WTC11 (cell line): ENCODE data around the gene OR4D11. TPM values are rescaled to one million over a fixed set of nuclear protein-coding genes. Genes with fewer than 3 reads are reported as not detected.
"Not testable (repeated sequence)": the region's sequence is repeated elsewhere in the genome, so short reads cannot be mapped to it uniquely, and the experiment has no call there.

Experiments
- ATAC-seq: fragments of 200-7000 bp; cut with Tn5 transposase; 2 replicates; pipeline ENCODE4 v1.10.0; 2021; ENCODE audit warnings: mild to moderate bottlenecking, moderate library complexity
- CTCF ChIA-PET: fragments of 300-600 bp; sonication (Branson Sonifier 250); formaldehyde crosslinking; loops from one replicate; lab custom pipeline; 2021; ENCODE audit warnings: antibody characterized with exemption; lab: Charles Lee
- POLR2A ChIA-PET: fragments of 350-600 bp; sonication (Branson Sonifier 250); formaldehyde crosslinking; loops from one replicate; lab custom pipeline; 2021; ENCODE audit warnings: antibody characterized with exemption; lab: Charles Lee
- DNase-seq: peaks from one replicate; pipeline ENCODE4 v3.0.0; 2021; ENCODE audit warnings: low spot score
- H3K27ac Mint-ChIP-seq: 2 replicates; pipeline ENCODE4 v1.8.0; 2021; ENCODE audit warnings: mixed read lengths
- H3K27me3 Mint-ChIP-seq: 2 replicates; pipeline ENCODE4 v1.8.0; 2021; ENCODE audit warnings: low read depth, mild to moderate bottlenecking, moderate library complexity, mixed read lengths
- H3K36me3 Mint-ChIP-seq: 2 replicates; pipeline ENCODE4 v1.8.0; 2021; ENCODE audit warnings: mixed read lengths
- H3K4me1 Mint-ChIP-seq: 2 replicates; pipeline ENCODE4 v1.8.0; 2022; ENCODE audit warnings: mixed read lengths
- H3K4me3 Mint-ChIP-seq: 2 replicates; pipeline ENCODE4 v1.8.0; 2021; ENCODE audit warnings: mild to moderate bottlenecking, moderate library complexity, mixed read lengths
- H3K9me3 Mint-ChIP-seq: 2 replicates; pipeline ENCODE4 v1.8.0; 2021; ENCODE audit warnings: mixed read lengths
- CBFB ChIP-seq: sonication (generic); formaldehyde crosslinking; IDR thresholded peaks from 2 replicates; pipeline ENCODE4 v1.8.1; 2022; ENCODE audit warnings: mild to moderate bottlenecking, low read depth, missing genetic modification reagents
- ELF4 ChIP-seq: sonication (generic); formaldehyde crosslinking; IDR thresholded peaks from 2 replicates; pipeline ENCODE4 v1.8.1; 2022; ENCODE audit warnings: low read depth, mild to moderate bottlenecking, moderate library complexity, missing genetic modification reagents
- GABPB1 ChIP-seq: sonication (generic); formaldehyde crosslinking; IDR thresholded peaks from 2 replicates; pipeline ENCODE4 v1.8.1; 2023; ENCODE audit warnings: mild to moderate bottlenecking, missing genetic modification reagents
- GTF2I ChIP-seq: fragments of 250-450 bp; sonication (Bioruptor Pico); conservative IDR thresholded peaks from 2 replicates; pipeline ENCODE4 v1.4.0; 2021; ENCODE audit warnings: mild to moderate bottlenecking
- JAZF1 ChIP-seq: fragments of 250-450 bp; sonication (Bioruptor Pico); IDR thresholded peaks from 2 replicates; pipeline ENCODE4 v1.9.0; 2021; ENCODE audit warnings: moderate library complexity, mild to moderate bottlenecking, inconsistent platforms
- KAT7 ChIP-seq: sonication (generic); formaldehyde crosslinking; IDR thresholded peaks from 2 replicates; pipeline ENCODE4 v1.8.1; 2023; ENCODE audit warnings: missing genetic modification reagents, mild to moderate bottlenecking, borderline replicate concordance
- NR2C2 ChIP-seq: sonication (generic); formaldehyde crosslinking; IDR thresholded peaks from 2 replicates; pipeline ENCODE4 v1.8.0; 2022; ENCODE audit warnings: mild to moderate bottlenecking, missing genetic modification reagents
- RELA ChIP-seq: sonication (generic); formaldehyde crosslinking; IDR thresholded peaks from 2 replicates; pipeline ENCODE4 v1.8.1; 2022; ENCODE audit warnings: missing genetic modification reagents, mild to moderate bottlenecking, borderline replicate concordance
- TCF7 ChIP-seq: sonication (generic); formaldehyde crosslinking; IDR thresholded peaks from 2 replicates; pipeline ENCODE4 v1.8.0; 2022; ENCODE audit warnings: mild to moderate bottlenecking, low read depth, missing genetic modification reagents, moderate library complexity
- TEAD1 ChIP-seq: sonication (generic); formaldehyde crosslinking; IDR thresholded peaks from 2 replicates; pipeline ENCODE4 v1.8.0; 2022; ENCODE audit warnings: mild to moderate bottlenecking, missing genetic modification reagents
- ZNF219 ChIP-seq: sonication (generic); formaldehyde crosslinking; IDR thresholded peaks from 2 replicates; pipeline ENCODE4 v1.8.0; 2023; ENCODE audit warnings: missing genetic modification reagents, mild to moderate bottlenecking, borderline replicate concordance
- total RNA-seq: library from RNA; stranded (reverse); gene quantifications from 3 replicates; pipeline ENCODE4 v1.2.3, GENCODE V29; 2021
- TF ChIP-seq, protein P1 (sequence below): sonication (generic); formaldehyde crosslinking; conservative IDR thresholded peaks from 2 replicates; pipeline ENCODE4 v1.8.1; 2023; ENCODE audit warnings: mild to moderate bottlenecking, low read depth, missing genetic modification reagents, moderate library complexity
- TF ChIP-seq, protein P2 (sequence below): sonication (generic); formaldehyde crosslinking; IDR thresholded peaks from 2 replicates; pipeline ENCODE4 v1.8.0; 2023; ENCODE audit warnings: missing genetic modification reagents
- TF ChIP-seq, protein P3 (sequence below): sonication (generic); formaldehyde crosslinking; IDR thresholded peaks from 2 replicates; pipeline ENCODE4 v1.8.0; 2022; ENCODE audit warnings: mild to moderate bottlenecking, missing genetic modification reagents
- TF ChIP-seq, protein P4 (sequence below): fragments of 250-450 bp; sonication (Bioruptor Pico); IDR thresholded peaks from 2 replicates; pipeline ENCODE4 v1.8.0; 2021; ENCODE audit warnings: mild to moderate bottlenecking
- TF ChIP-seq, protein P5 (sequence below): sonication (generic); formaldehyde crosslinking; IDR thresholded peaks from 2 replicates; pipeline ENCODE4 v1.8.0; 2023; ENCODE audit warnings: mild to moderate bottlenecking, missing genetic modification reagents
- TF ChIP-seq, protein P6 (sequence below): sonication (generic); formaldehyde crosslinking; IDR thresholded peaks from 2 replicates; pipeline ENCODE4 v1.8.1; 2022; ENCODE audit warnings: low read depth, mild to moderate bottlenecking, moderate library complexity, missing genetic modification reagents, borderline replicate concordance
- TF ChIP-seq, protein P7 (sequence below): sonication (generic); formaldehyde crosslinking; IDR thresholded peaks from 2 replicates; pipeline ENCODE4 v1.8.1; 2023; ENCODE audit warnings: mild to moderate bottlenecking, missing genetic modification reagents

Gene OR4D11
- total RNA-seq, 1 experiment from 2014 or later: not detected

DNA sequence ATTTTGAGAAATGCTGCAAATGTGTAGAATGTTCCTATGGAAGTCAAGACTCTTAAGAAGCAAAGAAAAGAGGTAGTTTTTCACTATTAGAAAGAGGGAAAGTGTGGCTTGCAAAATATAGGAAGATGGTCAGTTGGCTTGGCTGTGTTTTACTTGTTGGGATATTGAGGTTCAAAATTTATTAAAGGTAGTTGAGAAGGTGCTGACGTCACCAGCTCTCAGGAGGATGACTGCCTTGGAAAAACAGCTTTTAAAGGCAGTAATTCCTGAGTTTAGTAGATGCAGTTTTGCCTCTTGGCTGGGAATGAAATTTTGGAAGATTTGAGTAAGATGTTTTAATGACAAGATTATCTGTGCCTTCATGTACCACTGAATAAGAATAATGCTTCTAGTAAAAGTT is 8.3 kb downstream of the OR4D11 start:
- H3K27ac Mint-ChIP-seq: no peak overlapping the region
- CTCF ChIA-PET: interaction anchor here (1.4 kb wide), 1 partner anchor 326 kb away, joined by 3 read pairs; no protein-coding TSS in a partner anchor
- no peaks in the 10 kb centered on the region for H3K4me1 Mint-ChIP-seq
- H3K36me3 Mint-ChIP-seq: no peaks in the 10 kb centered on the region
- POLR2A ChIA-PET: no interaction called here
- no peaks in the 10 kb centered on the region for H3K27me3 Mint-ChIP-seq
- H3K9me3 Mint-ChIP-seq: no peaks in the 10 kb centered on the region
- ATAC-seq (no peak), DNase-seq (no peak)
- TF ChIP-seq GABPB1 (CRISPR knock-in tag) (no peak), ELF4 (CRISPR knock-in tag) (no peak), CBFB (no peak), JAZF1 (no peak), GTF2I (CRISPR knock-in tag) (no peak), TEAD1 (CRISPR knock-in tag) (no peak), RELA (CRISPR knock-in tag) (no peak), ZNF219 (CRISPR knock-in tag) (no peak)
- TF ChIP-seq, protein P1, sequence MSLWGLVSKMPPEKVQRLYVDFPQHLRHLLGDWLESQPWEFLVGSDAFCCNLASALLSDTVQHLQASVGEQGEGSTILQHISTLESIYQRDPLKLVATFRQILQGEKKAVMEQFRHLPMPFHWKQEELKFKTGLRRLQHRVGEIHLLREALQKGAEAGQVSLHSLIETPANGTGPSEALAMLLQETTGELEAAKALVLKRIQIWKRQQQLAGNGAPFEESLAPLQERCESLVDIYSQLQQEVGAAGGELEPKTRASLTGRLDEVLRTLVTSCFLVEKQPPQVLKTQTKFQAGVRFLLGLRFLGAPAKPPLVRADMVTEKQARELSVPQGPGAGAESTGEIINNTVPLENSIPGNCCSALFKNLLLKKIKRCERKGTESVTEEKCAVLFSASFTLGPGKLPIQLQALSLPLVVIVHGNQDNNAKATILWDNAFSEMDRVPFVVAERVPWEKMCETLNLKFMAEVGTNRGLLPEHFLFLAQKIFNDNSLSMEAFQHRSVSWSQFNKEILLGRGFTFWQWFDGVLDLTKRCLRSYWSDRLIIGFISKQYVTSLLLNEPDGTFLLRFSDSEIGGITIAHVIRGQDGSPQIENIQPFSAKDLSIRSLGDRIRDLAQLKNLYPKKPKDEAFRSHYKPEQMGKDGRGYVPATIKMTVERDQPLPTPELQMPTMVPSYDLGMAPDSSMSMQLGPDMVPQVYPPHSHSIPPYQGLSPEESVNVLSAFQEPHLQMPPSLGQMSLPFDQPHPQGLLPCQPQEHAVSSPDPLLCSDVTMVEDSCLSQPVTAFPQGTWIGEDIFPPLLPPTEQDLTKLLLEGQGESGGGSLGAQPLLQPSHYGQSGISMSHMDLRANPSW (CRISPR knock-in tag): no peak
- TF ChIP-seq, protein P2, sequence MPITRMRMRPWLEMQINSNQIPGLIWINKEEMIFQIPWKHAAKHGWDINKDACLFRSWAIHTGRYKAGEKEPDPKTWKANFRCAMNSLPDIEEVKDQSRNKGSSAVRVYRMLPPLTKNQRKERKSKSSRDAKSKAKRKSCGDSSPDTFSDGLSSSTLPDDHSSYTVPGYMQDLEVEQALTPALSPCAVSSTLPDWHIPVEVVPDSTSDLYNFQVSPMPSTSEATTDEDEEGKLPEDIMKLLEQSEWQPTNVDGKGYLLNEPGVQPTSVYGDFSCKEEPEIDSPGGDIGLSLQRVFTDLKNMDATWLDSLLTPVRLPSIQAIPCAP (CRISPR knock-in tag): no peak
- TF ChIP-seq, protein P3, sequence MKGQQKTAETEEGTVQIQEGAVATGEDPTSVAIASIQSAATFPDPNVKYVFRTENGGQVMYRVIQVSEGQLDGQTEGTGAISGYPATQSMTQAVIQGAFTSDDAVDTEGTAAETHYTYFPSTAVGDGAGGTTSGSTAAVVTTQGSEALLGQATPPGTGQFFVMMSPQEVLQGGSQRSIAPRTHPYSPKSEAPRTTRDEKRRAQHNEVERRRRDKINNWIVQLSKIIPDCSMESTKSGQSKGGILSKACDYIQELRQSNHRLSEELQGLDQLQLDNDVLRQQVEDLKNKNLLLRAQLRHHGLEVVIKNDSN (CRISPR knock-in tag): no peak
- TF ChIP-seq, protein P4, sequence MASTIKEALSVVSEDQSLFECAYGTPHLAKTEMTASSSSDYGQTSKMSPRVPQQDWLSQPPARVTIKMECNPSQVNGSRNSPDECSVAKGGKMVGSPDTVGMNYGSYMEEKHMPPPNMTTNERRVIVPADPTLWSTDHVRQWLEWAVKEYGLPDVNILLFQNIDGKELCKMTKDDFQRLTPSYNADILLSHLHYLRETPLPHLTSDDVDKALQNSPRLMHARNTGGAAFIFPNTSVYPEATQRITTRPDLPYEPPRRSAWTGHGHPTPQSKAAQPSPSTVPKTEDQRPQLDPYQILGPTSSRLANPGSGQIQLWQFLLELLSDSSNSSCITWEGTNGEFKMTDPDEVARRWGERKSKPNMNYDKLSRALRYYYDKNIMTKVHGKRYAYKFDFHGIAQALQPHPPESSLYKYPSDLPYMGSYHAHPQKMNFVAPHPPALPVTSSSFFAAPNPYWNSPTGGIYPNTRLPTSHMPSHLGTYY (CRISPR knock-in tag): no peak
- TF ChIP-seq, protein P5, sequence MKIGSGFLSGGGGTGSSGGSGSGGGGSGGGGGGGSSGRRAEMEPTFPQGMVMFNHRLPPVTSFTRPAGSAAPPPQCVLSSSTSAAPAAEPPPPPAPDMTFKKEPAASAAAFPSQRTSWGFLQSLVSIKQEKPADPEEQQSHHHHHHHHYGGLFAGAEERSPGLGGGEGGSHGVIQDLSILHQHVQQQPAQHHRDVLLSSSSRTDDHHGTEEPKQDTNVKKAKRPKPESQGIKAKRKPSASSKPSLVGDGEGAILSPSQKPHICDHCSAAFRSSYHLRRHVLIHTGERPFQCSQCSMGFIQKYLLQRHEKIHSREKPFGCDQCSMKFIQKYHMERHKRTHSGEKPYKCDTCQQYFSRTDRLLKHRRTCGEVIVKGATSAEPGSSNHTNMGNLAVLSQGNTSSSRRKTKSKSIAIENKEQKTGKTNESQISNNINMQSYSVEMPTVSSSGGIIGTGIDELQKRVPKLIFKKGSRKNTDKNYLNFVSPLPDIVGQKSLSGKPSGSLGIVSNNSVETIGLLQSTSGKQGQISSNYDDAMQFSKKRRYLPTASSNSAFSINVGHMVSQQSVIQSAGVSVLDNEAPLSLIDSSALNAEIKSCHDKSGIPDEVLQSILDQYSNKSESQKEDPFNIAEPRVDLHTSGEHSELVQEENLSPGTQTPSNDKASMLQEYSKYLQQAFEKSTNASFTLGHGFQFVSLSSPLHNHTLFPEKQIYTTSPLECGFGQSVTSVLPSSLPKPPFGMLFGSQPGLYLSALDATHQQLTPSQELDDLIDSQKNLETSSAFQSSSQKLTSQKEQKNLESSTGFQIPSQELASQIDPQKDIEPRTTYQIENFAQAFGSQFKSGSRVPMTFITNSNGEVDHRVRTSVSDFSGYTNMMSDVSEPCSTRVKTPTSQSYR (CRISPR knock-in tag): no peak
- H3K4me3 Mint-ChIP-seq: no peak overlapping the region

DNA sequence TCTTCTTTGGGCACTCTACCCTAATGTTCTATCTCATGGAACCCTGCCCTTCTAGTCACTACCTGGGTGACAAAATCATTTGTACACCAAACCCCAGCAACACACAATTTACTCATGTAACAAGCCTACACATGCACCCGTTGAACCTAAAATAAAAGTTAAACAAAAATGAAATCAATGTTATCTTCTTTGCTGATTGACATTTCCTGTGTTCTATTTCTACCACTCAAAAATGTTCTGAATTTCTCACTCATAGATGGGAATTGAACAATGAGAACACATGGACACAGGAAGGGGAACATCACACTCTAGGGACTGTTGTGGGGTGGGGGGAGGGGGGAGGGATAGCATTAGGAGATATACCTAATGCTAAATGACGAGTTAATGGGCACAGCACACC is 16.8 kb downstream of the OR4D11 start:
- CTCF ChIA-PET, H3K27ac Mint-ChIP-seq, ATAC-seq, DNase-seq, H3K9me3 Mint-ChIP-seq, H3K4me1 Mint-ChIP-seq, H3K4me3 Mint-ChIP-seq, POLR2A ChIA-PET, H3K36me3 Mint-ChIP-seq, H3K27me3 Mint-ChIP-seq: not testable (repeated sequence)

DNA sequence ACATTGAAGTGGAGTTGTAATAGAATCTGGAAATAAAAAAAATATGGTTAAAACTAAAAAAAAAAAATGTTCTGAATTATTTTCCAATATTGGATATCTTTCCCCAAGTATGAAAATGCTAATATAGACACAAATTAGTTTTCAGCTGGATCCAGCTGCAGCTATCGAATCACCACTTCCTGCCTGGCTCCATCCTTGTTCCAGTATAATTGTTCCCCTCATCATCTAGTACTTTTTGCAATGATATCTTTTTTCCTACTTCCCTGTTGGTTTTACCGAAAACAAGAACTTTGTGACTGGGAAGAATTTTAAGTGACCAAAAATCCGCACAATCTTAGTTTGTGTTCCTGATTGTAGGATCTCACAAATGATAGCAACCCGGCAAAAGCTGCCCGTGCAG is 17.4 kb downstream of the OR4D11 start:
- POLR2A ChIA-PET: interaction anchor here (0.6 kb wide), 1 partner anchor 16 kb away, joined by 3 read pairs; no protein-coding TSS in a partner anchor
- Mint-ChIP-seq H3K27ac (no peak overlapping the region), H3K4me3 (no peak overlapping the region), H3K9me3 (no peaks in the 10 kb centered on the region), H3K4me1 (no peaks in the 10 kb centered on the region), H3K27me3 (no peaks in the 10 kb centered on the region; the same call in 1 of the 2 replicates), H3K36me3 (no peaks in the 10 kb centered on the region)
- DNase-seq (no peak), ATAC-seq (no peak)
- CTCF ChIA-PET: no interaction called here
- TF ChIP-seq, protein P6, sequence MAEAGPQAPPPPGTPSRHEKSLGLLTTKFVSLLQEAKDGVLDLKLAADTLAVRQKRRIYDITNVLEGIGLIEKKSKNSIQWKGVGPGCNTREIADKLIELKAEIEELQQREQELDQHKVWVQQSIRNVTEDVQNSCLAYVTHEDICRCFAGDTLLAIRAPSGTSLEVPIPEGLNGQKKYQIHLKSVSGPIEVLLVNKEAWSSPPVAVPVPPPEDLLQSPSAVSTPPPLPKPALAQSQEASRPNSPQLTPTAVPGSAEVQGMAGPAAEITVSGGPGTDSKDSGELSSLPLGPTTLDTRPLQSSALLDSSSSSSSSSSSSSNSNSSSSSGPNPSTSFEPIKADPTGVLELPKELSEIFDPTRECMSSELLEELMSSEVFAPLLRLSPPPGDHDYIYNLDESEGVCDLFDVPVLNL (CRISPR knock-in tag): no peak
- TF ChIP-seq ELF4 (CRISPR knock-in tag): no peak
- TF ChIP-seq KAT7 (CRISPR knock-in tag): no peak
- TF ChIP-seq TCF7 (CRISPR knock-in tag): no peak
- TF ChIP-seq, protein P7, sequence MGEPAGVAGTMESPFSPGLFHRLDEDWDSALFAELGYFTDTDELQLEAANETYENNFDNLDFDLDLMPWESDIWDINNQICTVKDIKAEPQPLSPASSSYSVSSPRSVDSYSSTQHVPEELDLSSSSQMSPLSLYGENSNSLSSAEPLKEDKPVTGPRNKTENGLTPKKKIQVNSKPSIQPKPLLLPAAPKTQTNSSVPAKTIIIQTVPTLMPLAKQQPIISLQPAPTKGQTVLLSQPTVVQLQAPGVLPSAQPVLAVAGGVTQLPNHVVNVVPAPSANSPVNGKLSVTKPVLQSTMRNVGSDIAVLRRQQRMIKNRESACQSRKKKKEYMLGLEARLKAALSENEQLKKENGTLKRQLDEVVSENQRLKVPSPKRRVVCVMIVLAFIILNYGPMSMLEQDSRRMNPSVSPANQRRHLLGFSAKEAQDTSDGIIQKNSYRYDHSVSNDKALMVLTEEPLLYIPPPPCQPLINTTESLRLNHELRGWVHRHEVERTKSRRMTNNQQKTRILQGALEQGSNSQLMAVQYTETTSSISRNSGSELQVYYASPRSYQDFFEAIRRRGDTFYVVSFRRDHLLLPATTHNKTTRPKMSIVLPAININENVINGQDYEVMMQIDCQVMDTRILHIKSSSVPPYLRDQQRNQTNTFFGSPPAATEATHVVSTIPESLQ (CRISPR knock-in tag): no peak
- no peak for TF ChIP-seq NR2C2 (CRISPR knock-in tag)
- TF ChIP-seq RELA (CRISPR knock-in tag): no peak
